DMS114 treated with DMSO at 0.1 percent for 48 hours (cell line): ENCODE data around the gene FBLN5.
"Not testable (repeated sequence)": the region's sequence is repeated elsewhere in the genome, so short reads cannot be mapped to it uniquely, and the experiment has no call there.

Experiments
- DNase-seq: peaks from one replicate; lab custom pipeline; 2025; ENCODE audit not compliant: unreplicated experiment; lab: John Stamatoyannopoulos, UW

Gene FBLN5

GRCh38 chr14:91910196-91910595 lies 37.3 kb downstream of the FBLN5 start:
- no peak for DNase-seq

GRCh38 chr14:91906374-91906773 lies 41.1 kb downstream of the FBLN5 start:
- no peak for DNase-seq

- no peak for DNase-seq
Observed at GRCh38 chr14:91904956-91905645, 42.4 kb downstream of the FBLN5 start.

GRCh38 chr14:91904483-91904882 lies 43.0 kb downstream of the FBLN5 start:
- DNase-seq, result no peak

- DNase-seq, result no peak
Observed at GRCh38 chr14:91903070-91903469, 44.4 kb downstream of the FBLN5 start.

GRCh38 chr14:91902336-91902735 lies 45.2 kb downstream of the FBLN5 start:
- no peak for DNase-seq

- no peak for DNase-seq
Observed at GRCh38 chr14:91901449-91902226, 45.9 kb downstream of the FBLN5 start.

- DNase-seq, result no peak
Observed at GRCh38 chr14:91899806-91900205, 47.7 kb downstream of the FBLN5 start.

- DNase-seq, result no peak
Observed at GRCh38 chr14:91899213-91899612, 48.3 kb downstream of the FBLN5 start.

GRCh38 chr14:91898372-91898771 lies 49.1 kb downstream of the FBLN5 start:
- DNase-seq, result no peak

- not testable (repeated sequence) for DNase-seq
Observed at GRCh38 chr14:91897716-91898115, 49.8 kb downstream of the FBLN5 start.

GRCh38 chr14:91897106-91897701 lies 50.3 kb downstream of the FBLN5 start:
- no peak for DNase-seq

- DNase-seq, result no peak
Observed at GRCh38 chr14:91896419-91896818, 51.1 kb downstream of the FBLN5 start.

- DNase-seq, result no peak
Observed at GRCh38 chr14:91893669-91894068, 53.8 kb downstream of the FBLN5 start.

GRCh38 chr14:91893007-91893406 lies 54.5 kb downstream of the FBLN5 start:
- DNase-seq, result no peak

GRCh38 chr14:91891721-91892220 lies 55.7 kb downstream of the FBLN5 start:
- no peak for DNase-seq

- no peak for DNase-seq
Observed at GRCh38 chr14:91891101-91891500, 56.4 kb downstream of the FBLN5 start.

GRCh38 chr14:91890291-91890749 lies 57.2 kb downstream of the FBLN5 start:
- no peak for DNase-seq

- no peak for DNase-seq
Observed at GRCh38 chr14:91889477-91890211, 57.9 kb downstream of the FBLN5 start.

GRCh38 chr14:91888641-91889476 lies 58.6 kb downstream of the FBLN5 start:
- no peak for DNase-seq
